ENCODE results near the gene GNPTAB.

Gene GNPTAB

GRCh38 chr12:101804409-101804808, 26.4 kb downstream of the GNPTAB start:
- no peak for DNase-seq (ENCODE audit: low spot score)

DNA sequence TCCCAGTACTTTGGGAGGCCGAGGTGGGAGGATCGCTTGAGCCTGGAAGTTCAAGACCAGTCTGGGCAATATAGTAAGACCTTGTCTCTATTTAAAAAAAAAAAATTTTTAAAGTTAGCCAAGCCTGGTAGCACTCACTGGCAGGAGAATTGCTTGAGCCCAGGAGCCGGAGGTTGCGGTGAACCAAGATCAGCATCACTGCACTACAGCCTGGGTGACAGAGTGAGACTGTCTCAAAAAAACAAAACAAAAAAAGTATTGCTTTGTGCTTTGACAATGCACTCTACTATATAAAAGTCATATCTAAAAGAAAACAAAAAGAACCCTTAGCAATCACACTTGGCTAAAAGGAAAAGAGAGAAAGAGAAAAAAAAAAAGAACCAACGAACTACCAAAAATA, 26.8 kb downstream of the GNPTAB start:
- no peak for DNase-seq (ENCODE audit: low spot score)

GRCh38 chr12:101802486-101802885, 28.3 kb downstream of the GNPTAB start:
- DNase-seq (ENCODE audit: low spot score) = no peak

DNA sequence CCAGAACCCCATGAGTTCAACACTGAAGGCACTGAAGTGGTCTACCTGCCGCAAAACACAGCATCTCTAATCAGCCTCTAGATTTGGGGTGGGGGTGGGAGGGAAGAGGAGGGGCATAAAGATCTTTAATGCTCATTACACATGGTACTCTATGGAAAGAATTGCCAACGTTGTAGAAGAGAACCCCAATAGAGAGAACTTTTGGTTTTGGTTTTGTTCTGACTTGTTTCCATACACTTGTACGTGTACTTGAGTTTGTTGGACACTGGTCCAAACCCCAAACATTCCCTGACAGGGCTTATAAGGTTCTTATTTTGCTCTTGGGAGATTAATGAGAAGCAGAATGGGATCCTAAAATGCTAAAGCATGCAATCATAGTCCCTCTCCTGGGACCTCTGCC, 31.0 kb downstream of the GNPTAB start:
- no peak for DNase-seq (ENCODE audit: low spot score)

DNA sequence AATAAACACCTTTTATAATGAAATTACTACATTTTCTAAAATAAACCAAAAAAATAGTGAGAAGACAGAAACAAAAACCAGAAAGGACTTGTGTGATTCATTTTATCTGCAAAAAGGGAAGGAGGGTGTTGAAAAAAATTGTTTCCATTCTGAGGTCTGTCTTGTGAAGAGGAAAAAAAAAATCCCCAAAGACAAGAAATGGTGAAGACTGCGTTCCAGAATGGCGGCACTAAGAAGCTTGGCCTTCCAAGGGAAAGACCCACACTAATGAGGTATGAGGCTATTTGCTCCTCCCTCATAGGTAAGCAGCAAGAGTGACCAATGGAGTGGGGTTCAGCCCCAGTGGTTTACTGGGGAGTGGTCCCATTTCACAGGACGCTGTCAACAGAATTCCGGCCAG, 35.0 kb downstream of the GNPTAB start:
- no peak for DNase-seq (ENCODE audit: low spot score)

DNA sequence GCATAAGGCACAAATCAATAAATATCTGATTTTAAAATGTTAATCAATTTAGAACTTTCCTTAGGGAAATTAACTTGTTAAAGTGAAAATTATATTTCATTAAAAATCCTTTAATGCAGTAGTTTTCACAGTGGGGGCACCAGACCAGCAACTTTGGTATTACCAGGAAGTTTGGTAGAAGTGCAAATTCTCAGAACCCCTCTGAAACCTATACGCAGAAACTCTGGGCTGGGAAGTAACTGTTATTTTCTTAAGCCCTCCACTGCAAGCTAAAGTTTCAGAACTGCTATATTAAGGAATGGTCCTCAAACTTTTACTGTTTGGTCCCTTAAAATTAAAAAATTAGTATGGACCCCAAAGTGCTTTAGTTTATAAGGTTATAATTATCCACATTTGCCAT, 35.7 kb downstream of the GNPTAB start:
- no peak for DNase-seq (ENCODE audit: low spot score)

GRCh38 chr12:101794574-101794973, 36.2 kb downstream of the GNPTAB start:
- no peak for DNase-seq (ENCODE audit: low spot score)

GRCh38 chr12:101793401-101793800, 37.4 kb downstream of the GNPTAB start:
- DNase-seq (ENCODE audit: low spot score) = peak; percentile 40

GRCh38 chr12:101792046-101792931, 38.5 kb downstream of the GNPTAB start:
- DNase-seq (ENCODE audit: low spot score) = no peak

DNA sequence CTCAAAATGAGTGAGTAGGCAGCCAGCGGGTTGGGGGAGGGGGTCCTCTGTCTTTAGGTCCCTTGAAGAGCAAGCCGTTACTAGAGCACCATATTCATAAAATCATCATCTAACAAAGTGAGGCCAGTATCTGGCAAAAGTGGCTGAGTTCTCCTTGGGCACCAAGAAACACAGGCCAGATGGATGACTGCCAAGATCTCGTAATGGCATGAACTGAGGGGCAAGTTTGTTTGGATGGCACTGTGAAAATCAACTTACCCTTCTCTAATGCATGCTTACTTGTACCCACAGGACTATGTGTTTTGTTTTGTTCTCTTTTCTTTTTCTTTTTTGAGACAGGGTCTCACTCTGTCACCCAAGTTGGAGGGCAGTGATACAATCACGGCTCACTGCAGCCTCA, 41.6 kb downstream of the GNPTAB start:
- no peak for DNase-seq (ENCODE audit: low spot score)

DNA sequence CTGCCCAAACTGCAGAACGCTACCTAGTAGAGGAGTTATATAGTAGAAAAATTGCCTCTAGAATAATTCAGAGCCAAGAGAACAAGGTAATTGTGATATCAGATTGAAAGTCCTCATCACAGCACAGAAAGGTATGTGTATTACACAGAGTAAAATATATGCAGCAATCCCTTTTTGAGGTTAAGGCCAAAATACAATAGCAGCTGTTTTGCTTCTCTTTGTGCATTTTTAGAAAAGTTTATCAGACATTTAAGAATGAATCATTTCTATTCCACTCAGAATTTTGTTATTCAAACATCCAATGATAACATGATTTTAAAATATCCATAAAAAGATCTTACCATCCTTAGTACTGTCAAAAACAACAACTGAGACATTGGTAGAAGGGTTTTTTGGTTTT, 45.1 kb downstream of the GNPTAB start:
- DNase-seq (ENCODE audit: low spot score) = no peak

DNA sequence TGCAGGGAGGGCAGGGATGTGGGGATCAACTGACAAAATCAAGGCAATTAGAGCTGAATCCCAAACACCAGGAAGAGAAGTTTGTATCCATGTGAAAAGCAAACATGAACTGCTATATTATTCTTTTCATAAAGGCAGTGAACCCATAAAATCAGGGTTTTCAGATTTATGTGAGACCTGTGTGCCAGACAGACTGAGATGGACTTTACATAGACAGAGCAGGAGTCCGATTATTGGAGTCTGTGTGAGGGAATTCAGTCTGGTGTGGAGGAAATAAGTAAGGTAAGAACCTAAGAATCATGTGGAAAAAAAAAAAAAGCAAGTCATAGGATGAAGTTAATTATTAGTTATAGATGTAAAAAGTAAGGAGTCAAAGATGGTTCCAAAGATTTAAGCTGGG, 46.4 kb downstream of the GNPTAB start:
- DNase-seq (ENCODE audit: low spot score) = no peak

- DNase-seq (ENCODE audit: low spot score) = no peak
These were observed 46.9 kb downstream of the GNPTAB start for GRCh38 chr12:101783838-101784237.

DNA sequence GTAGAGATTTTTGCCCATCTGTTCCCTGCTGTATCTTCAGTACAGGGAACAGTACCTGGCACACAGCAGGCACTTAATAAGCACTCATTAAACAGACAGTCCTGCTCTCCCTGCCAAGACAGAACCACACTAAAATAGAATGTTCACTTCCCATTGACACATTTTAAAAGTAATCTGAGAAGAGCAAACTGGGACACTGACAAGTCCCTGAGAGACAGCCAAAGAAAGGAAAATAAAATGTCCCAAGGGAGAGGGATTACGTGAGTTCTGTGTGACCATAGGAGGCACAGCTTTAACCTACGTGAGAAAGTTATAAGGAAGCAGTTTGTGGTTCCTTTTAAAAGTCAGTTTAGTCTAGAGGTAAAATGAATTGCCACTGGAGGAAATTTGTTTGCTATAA, 47.6 kb downstream of the GNPTAB start:
- no peak for DNase-seq (ENCODE audit: low spot score)

DNA sequence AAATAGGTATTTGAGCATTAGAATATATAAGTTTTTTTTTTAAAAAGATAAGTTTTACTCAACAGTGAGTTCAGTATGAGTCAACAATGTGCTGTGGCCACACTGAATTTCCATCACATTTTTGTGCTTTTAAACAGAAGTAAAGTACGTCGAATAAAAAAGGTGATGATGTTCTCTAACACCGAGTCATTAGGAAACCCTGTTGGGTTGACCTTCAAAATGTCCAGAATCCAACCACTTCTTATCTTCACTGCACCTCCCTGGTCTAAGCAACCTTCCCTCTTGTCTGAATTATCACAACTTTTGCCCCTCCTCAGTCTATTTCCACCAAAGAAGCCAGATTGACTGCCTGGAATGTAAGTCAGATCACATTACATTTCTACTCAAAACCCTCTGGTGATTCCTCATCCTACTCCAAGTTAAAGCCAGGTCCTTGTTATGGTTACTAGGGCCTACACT, 48.5 kb downstream of the GNPTAB start:
- peak; percentile 24 for DNase-seq (ENCODE audit: low spot score)

DNA sequence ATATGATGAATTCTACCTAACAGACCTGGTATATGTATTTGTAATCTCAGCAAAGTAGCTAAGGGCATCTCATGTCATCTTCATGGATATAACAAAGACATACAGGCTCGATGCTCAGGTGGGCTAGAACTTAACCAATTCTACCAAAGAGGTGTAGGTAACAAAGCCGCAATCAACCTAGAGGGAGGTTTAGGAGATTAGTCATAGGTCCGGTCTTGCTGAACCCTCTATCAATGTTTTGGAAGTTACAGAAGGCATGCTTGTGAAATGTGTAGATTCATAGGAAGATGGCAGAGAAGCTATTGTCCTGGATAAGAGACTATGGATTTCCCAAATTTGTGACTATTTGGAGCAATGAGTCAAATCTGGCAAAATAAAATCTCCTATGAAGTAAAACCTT, 48.9 kb downstream of the GNPTAB start:
- DNase-seq (ENCODE audit: low spot score) = no peak

DNA sequence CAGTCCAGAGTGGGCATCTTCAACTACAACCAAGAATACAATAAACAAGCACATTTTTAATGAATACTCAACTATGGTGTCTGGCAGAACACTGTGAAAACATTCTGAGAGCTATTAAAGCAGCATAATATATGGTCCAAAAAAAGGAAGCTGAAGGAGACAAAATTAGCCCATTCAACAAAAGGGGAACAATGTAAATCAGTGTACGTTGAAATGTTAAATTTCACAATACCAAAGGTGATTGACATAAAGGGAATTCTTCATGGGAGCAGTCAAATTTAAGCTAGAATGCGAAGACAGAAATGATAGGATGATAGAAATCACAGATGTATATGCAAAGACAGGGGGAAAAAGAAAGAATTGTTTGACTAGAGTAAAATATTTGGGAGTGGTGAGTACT, 50.2 kb downstream of the GNPTAB start:
- DNase-seq (ENCODE audit: low spot score) = no peak

GRCh38 chr12:101779626-101780025, 51.1 kb downstream of the GNPTAB start:
- DNase-seq (ENCODE audit: low spot score) = no peak

DNA sequence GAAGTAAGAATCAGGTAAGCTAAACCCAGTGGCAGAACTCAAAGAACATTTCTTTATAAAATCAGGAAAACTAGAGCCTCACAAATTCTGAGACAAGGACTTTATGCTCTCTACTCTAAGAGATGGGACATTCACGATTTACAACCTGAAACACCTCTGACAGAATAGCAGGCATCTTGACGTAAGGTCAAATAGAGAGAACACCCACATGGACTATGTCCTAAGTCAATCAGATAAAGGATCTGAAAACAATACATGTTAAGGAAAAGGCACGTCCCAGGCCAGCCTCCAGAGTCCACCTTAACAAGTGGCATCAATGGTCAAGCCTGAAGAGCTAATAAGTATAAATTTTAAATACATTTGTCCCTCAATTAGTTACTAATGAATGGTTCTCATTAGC, 51.6 kb downstream of the GNPTAB start:
- no peak for DNase-seq (ENCODE audit: low spot score)

DNA sequence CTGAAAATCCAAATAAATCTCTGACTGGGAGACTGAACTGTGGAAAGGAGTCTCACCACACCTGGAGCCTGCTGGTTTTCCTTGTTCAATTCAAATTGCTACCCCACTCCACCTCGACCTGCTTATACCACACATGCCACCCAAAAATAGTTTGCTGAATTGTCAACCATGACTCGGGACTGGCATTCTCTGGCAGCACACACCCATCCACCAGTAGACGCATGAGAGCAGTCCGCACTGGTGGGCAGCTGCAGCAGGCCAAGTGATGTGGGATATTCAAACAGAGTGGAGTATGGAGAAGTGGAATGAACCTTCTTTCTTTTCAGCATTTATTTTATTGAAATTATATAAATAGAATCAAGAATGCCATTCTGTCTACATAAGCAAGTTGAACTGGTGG, 52.8 kb downstream of the GNPTAB start:
- no peak for DNase-seq (ENCODE audit: low spot score)

- no peak for DNase-seq (ENCODE audit: low spot score)
These were observed 53.3 kb downstream of the GNPTAB start for GRCh38 chr12:101777485-101777884.

- no peak for DNase-seq (ENCODE audit: low spot score)
These were observed 54.9 kb downstream of the GNPTAB start for GRCh38 chr12:101775816-101776215.

DNA sequence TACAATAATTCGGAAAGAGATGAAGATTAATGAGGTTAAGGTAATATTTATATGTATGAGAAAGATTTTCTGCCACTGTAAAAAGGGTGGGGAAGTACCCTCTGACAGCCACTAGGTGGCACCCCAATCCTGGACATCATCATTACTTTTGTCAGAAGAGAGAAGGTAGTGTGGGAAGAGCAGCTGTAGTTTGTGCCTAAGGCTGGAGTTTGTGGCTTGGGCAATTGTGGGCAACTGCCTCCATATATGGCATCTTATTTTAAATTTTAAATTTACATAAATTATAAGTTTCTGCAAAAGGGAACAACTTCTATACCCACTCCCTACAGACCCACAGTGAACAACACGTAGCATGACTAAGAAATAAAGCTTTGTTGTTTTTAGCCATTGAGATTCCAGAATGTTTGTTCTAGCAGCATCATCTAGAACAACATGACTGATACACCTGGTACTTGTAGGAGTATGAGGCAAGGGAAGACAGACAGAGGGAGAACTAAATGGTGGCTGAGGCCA, 57.1 kb downstream of the GNPTAB start:
- peak; percentile 63 for DNase-seq (ENCODE audit: low spot score)

Measured in AG08396 (cell line).